ENCODE results near the gene FBXL4.

DNA sequence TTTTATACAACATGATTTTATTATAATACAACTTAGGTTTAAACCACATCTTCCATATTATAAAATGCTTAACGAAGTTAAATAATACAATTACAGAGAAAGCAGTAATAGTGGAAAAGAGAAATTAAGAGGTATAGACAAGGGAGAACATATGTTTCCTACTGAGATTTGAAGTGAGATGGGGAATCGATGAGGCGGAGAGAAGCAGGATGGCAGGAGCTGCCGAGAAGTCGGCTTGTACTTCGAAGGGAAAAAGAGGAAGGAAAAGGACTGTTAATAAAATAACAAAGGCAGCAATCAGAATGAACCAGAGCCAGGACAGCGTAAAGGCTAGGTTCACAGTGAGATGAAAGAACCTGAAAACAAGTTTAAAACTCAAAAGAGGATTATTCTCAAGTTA, 15.4 kb downstream of the FBXL4 start:
- TF ChIP-seq, protein P1, sequence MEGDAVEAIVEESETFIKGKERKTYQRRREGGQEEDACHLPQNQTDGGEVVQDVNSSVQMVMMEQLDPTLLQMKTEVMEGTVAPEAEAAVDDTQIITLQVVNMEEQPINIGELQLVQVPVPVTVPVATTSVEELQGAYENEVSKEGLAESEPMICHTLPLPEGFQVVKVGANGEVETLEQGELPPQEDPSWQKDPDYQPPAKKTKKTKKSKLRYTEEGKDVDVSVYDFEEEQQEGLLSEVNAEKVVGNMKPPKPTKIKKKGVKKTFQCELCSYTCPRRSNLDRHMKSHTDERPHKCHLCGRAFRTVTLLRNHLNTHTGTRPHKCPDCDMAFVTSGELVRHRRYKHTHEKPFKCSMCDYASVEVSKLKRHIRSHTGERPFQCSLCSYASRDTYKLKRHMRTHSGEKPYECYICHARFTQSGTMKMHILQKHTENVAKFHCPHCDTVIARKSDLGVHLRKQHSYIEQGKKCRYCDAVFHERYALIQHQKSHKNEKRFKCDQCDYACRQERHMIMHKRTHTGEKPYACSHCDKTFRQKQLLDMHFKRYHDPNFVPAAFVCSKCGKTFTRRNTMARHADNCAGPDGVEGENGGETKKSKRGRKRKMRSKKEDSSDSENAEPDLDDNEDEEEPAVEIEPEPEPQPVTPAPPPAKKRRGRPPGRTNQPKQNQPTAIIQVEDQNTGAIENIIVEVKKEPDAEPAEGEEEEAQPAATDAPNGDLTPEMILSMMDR (conservative IDR thresholded peaks at IDR 0.05 in 1 of 2, IDR thresholded peaks at IDR 0.05 in 1 of 2; ENCODE audit: low read depth in 1 of 2, low read length in 2 of 2): no peak
- no peak for TF ChIP-seq EZH2 (IDR thresholded peaks at IDR 0.05; ENCODE audit: low read length, missing control alignments)
